Esophagus muscularis mucosa (tissue), 4 donors: ENCODE results near the gene SAT1.
"Not testable (repeated sequence)": the region's sequence is repeated elsewhere in the genome, so short reads cannot be mapped to it uniquely, and the experiment has no call there.

Experiments used
- EP300 ChIP-seq: sonication (generic); formaldehyde crosslinking; IDR thresholded peaks from one replicate; pipeline ENCODE4 v1.6.1; 2017; ENCODE audit warnings: antibody characterized with exemption
- POLR2A ChIP-seq: fragments of 450-650 bp; IDR thresholded peaks from one replicate; pipeline ENCODE4 v1.6.1; 2017; ENCODE audit warnings: antibody characterized with exemption, moderate library complexity, mild to moderate bottlenecking, low read depth
- TF ChIP-seq, protein P1 (sequence below), 3 experiments: fragments of 200-600 bp in 2 of 3; fragments of 450-650 bp in 1 of 3; sonication (generic) in 2 of 3; IDR thresholded peaks; one replicate each; pipeline ENCODE4 v1.5.1; 2017 to 2019; ENCODE audit warnings: antibody characterized with exemption in 3 of 3, mild to moderate bottlenecking in 2 of 3, moderate library complexity in 1 of 3

DNA sequence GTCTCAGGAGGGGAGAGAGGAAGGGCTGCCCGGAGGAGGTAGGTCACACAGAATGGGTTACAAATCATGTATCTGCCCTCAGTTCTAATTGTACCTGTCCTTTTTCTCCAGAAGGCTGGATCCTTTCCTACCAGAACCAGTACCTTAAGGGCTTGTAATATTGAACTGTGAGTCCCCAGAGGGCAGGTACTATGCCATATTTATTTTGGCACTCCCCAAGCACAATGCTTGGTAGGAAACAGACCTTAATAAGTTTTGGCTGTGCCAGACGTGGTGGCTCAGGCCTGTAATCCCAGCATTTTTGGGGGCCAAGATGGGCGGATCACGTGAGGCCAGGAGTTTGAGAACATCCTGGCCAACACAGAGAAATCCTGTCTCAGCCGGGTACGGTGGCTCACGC is 11.9 kb upstream of the SAT1 start:
- TF ChIP-seq, protein P1, sequence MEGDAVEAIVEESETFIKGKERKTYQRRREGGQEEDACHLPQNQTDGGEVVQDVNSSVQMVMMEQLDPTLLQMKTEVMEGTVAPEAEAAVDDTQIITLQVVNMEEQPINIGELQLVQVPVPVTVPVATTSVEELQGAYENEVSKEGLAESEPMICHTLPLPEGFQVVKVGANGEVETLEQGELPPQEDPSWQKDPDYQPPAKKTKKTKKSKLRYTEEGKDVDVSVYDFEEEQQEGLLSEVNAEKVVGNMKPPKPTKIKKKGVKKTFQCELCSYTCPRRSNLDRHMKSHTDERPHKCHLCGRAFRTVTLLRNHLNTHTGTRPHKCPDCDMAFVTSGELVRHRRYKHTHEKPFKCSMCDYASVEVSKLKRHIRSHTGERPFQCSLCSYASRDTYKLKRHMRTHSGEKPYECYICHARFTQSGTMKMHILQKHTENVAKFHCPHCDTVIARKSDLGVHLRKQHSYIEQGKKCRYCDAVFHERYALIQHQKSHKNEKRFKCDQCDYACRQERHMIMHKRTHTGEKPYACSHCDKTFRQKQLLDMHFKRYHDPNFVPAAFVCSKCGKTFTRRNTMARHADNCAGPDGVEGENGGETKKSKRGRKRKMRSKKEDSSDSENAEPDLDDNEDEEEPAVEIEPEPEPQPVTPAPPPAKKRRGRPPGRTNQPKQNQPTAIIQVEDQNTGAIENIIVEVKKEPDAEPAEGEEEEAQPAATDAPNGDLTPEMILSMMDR (IDR thresholded peaks at IDR 0.05): not testable (repeated sequence)
- TF ChIP-seq EP300, POLR2A: not testable (repeated sequence)
